A204.1 (cell line): ENCODE results near the gene MAP3K7.

Source experiments
- FAIRE-seq: peaks from 2 replicates; lab custom pipeline; 2012; peaks lifted over from hg19 to GRCh38; lab: Jason Lieb, UNC

The MAP3K7 gene

GRCh38 chr6:90586836-90587638, at the start of gene MAP3K7:
Gene MAP3K7 (minus strand): TSS chr6:90587072. CDS start chr6:90586883, 189 bp downstream.
- peak; percentile 99 for FAIRE-seq

- FAIRE-seq = peak; percentile 63
Measured at GRCh38 chr6:90631046-90631445, 44.2 kb upstream of the MAP3K7 start.

DNA sequence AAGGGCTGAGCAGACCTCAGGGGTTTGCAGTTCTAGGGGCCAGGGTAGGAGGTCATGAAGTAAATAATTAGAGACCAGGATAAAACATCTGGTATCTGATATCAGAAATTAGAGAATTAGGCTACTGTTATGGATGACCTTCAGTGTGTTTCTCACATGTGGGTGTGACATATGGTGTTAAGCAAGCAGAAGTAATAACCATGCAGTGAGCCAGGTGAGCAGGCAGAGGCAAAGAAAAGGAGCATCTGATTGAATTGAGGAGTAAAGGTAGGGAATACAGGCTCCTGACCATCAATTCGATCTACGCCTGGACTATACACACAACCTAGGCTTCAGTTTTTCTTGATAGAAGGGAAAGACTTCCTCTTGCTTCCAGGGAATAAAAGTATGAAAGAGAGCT, 34.7 kb upstream of the MAP3K7 start:
- no peak for FAIRE-seq

- no peak for FAIRE-seq
Measured at GRCh38 chr6:90619221-90619620, 32.3 kb upstream of the MAP3K7 start.

DNA sequence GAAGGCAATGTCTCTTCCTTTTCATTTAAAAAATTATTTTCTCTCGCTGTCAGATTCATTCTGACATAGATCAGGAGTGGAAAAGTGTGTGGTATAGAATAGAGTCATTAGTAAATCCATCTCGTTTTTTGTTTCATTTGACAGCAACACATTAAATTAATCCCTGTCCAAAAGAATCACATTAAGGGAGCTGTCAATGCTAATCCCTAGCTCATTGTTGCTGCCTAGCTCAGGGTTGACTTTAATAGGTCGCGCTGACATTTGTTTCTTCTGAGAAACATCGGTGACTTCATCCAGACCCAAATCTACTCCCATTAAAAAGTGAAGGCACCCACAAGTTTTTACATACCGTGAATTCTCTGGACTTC, 25.4 kb upstream of the MAP3K7 start:
- no peak for FAIRE-seq

DNA sequence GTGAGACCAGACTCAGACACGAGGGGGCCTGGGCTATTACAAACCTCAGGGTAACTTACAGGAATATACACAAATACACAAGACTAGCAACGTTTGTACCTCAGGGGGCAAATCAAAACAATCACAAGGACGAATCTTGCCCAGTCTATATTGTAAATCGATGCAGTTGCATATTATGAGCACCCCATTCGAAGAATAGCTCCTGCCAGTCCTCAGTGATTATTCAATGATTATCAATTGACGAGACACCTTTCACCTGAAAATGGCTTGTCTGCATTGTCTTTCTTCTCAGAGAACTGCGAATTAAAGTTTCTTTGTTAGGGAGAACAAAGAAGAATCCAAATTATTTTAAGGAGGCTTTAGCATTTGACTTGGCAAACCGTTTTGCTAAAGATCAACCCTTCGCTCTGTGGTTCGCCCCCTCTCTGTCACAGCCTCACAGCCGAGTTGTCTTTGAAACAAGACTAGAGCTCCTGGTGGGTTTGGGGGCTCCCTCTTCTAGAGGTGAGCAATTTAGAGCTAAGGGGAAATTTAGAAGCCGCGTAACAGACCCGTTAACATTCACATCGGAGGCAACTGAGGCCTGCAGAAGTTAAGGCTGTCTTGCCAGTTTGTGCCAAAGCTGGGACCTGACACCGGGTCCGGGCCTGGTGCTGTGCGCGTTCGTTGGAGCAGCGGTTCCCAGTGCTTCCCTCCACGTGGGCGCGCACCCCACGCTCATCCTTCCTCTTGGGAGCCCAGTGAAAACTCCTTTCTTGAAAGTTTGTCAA, 24.9 kb upstream of the MAP3K7 start:
- FAIRE-seq = no peak

- no peak for FAIRE-seq
Measured at GRCh38 chr6:90610751-90611542, 24.1 kb upstream of the MAP3K7 start.

DNA sequence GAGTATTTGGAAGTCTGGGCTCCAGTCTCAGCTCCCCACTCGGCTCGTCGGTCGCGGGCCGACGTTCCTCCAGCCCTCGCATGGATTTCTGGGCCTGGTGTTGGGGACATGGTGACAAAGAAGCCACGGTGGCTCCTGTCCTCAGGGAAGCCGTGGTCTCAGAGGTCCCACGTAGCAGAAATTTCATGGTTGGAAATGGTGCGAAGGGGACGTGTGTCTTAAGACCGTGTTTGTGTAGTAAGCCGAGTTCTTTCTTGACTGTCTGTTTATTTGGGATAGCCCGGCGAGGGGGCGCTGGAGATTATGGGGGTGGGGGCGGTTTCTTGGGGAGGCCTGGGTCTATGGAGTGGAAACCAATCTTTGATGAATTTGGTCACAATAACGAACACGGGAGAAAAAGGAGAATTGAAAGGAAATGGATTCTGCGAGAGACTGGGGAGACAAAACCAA, 23.5 kb upstream of the MAP3K7 start:
- FAIRE-seq = no peak

DNA sequence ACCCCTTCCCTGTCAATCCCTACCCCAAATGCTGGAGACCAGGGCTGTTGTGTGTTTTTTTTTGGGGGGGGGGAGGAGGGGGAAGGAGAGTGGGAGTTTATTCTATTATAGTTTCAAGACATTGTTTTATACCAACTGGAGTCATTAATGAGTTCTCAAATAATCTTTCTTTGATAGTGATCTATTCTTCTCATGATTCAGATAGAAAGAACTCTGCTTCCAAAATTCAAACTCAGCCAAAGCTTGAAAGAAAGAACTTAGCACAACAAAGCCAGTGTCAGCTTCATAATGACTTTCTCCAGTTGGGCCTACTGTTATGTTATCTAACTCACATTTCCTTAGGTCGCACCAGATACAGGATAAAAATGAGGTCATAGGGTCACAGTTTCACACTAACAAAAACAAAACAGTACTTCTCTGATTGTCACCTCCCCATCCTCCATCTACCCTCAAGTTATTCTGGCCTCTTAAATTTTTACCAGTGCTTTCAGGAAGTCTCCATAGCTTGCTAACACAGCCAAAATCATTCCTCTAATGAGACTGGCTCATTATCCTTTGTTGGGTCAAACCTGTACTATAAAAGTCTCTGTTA, 19.0 kb upstream of the MAP3K7 start:
- FAIRE-seq = no peak

DNA sequence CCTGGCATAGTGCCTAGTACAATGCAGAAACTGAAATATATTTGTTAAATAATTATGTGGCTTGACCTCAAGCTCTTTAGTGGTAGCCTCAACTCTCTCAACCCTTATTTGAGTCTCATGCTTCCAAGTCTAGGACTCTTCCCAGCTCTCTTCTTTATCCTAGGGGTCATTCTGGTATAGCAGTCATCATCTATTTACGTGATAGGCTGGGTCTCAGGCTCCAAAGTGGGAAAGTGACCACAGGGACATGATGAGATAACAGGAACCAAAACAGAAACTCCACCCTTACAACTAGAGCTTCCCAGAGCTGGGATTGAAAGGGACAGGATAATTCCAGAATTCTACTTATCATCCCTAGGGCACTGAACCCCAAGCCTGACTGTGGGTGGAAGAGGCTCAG, 17.7 kb upstream of the MAP3K7 start:
- no peak for FAIRE-seq

- no peak for FAIRE-seq
Measured at GRCh38 chr6:90599151-90599550, 12.3 kb upstream of the MAP3K7 start.

DNA sequence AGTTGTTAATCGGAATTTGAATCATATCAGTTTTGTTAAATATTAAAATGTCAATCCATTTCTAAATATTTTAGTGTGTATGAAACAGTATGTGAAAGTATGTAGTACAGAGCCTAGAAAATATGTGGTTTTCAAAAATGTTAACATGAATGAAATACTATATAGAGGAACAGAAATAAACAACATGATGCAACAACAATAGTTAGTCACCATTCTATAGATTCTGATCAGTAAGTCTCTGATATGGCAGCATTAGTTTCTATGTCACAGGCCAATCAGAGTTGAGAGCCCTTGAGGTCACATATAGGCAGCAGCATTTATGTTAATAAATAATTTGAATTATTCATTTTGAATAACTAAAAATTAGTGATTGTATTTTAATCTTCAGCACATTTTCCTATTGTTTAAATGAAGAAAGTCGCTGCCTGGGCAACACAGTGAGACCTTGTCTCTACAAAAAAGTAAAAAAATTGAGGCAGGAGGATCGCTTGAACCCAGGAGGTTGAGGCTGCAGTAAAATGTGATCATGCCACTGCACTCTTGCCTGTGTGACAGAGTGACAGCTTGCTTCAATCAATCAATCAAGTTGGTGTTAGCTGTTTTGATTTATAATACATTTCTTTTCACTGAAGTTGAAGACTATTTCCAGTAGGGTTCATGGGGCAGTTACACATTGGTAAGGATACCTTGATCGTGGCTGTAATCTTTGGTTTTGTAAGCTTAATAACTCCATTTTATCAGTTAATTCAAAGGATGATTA, 11.5 kb upstream of the MAP3K7 start:
- FAIRE-seq = no peak

- no peak for FAIRE-seq
Measured at GRCh38 chr6:90596967-90597539, 10.2 kb upstream of the MAP3K7 start.

DNA sequence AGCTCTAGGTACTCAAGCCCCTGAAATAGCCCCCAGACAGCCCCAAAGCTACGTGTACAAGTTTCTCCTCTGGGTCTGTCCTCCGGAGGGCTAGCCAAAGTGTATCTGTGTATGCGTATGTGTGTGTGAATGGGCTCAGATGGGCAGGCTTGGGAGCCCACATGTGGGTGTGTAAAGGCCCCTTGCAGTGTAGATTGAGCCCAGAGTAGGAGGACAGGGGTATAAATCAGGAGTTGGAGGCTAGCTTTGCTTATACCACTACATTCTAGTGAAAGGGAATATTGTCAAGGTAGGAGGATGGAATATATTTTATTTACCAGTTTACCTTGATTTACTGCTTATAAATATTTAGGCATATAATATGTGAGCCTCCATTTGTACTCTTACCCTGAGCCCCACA, 9.0 kb upstream of the MAP3K7 start:
- no peak for FAIRE-seq

DNA sequence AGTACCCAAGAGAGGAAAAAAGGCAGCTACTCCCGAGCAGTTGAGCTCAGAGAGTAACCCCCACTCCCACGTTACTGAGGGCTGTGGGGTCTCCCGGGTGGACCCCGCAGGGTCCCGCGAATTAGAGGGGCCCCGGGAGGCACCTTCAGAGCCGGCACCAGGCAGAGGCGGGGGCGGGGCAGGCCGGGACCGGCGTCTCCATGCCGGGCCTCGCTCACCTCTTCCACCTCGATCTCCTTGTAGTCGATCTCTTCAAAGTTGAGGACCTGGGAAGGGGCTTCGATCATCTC, 381 bp downstream of the MAP3K7 start:
- FAIRE-seq = no peak

DNA sequence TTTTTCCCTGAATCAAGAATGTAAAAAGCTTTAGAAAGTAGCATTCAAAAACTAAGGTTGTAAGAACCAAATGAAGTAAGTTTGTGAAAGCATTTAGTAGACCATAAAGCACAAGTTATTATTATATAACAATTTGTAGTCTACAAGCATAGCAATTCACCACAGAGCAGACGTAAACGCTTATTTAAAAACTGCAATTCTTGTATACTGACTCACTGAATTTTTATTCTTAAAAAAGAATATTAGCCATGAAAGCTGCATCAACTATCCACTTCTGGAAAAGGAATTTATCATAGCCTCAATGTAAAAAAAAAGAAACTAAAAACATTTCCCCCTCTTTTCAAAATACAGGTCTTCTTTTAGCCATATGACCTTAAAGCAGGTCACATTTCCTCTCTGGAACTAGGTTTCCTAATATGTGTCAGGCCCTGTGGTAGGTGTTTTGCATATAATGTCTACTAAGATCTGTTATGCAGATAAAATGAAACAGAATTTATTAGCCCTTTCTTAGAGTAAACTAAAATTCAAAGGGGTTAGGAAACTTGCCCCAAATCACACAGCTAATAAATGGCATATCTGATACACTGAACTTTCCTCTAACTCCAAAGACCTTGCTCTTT, 2.1 kb downstream of the MAP3K7 start:
- FAIRE-seq = no peak

DNA sequence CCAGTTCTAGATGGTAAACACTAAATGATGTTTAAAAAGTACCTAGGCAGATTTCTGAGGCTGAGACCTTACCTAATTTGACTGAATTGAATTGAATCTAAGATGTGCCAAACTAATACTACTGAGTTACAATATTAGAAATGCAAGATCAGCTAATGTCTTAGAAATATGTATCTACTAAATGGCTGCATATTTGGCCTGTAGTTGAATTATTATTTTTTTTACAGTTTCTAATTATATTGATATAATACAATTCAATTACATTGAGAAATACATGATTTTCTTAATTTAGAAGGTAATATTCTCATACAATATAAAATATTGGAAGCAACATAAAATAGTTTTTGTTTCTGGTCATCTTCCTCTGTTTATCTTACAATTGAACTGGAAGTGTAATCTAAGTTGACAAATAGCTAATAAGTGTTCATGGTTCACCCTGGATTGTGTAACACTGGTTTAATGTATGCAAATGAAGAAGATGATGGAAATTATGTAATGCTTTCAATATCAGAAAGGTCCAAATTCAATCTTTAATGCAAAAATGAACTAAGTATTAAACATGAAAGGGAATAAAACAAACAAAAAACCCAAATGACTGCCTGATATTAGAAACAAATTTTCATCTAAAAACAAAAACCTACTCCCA, 2.9 kb downstream of the MAP3K7 start:
- FAIRE-seq = no peak

GRCh38 chr6:90583179-90583835, 3.6 kb downstream of the MAP3K7 start:
- FAIRE-seq = no peak

GRCh38 chr6:90581146-90581545, 5.7 kb downstream of the MAP3K7 start:
- no peak for FAIRE-seq
